HG03558 (cell line): ENCODE data around the gene CTNNA1.

Experiments
- ATAC-seq: cut with Tn5 transposase; IDR thresholded peaks from one replicate; pipeline ENCODE4 v1.9.1; 2021; ENCODE audit warnings: moderate number of reproducible peaks; ENCODE audit not compliant: unreplicated experiment; ENCODE audit errors: extremely low read depth

The CTNNA1 gene

DNA sequence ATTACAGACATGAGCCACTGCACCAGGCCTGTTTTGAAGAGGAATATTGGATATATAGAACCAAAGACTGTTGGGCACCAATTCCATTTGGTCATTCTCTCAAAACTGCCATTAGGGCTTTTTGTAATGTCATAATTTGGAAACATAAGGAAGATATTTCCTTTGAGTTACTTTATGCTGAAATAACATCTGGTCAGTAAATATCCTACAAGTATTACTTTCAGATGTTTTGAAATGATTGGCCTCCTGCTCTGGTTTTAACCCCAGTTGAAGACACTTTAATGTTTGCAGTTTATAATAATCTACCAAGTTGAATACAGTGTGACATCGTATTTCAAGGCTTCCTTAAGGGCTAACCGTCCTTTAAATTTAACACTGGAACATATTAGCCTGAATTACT lies 88.3 kb downstream of the CTNNA1 start:
- no peak for ATAC-seq

DNA sequence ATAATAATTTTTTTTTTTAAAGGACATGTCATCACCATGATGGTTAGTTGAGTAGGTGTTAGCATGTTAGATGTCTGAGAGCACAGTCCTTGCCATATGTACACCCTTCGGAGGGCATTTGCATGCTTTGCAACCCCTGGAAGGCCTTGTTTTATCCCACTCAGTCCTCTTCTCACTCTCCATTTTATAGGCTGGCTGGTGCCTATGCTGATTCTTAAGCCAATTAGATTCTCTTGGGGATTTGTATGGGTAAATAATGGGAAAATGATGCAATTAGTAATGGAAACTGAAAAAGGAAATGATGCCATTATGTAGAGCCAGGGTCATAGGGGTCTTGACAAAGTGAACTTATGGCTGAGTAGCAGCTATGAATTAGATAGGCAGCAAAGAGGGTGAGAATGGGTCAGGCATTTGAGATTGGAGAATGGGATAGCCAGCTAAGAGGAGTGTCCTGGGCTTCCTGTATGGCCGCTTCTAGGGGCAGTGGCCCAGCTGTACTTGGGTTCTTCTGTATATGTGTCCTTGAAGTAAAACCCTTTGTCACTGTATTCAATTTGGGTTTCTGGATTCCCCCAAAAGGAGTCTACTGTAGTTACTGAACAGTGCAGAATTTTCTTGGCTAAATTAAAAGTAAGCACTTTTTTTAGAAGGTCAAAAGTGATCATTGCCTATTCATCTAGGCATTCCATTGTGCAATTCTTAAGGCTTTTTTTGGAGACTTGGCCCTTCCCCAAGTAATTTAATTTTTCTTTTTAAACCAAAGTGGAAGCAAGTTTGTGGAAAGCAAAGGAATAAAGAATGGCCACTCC lies 90.3 kb downstream of the CTNNA1 start:
- ATAC-seq, result no peak

DNA sequence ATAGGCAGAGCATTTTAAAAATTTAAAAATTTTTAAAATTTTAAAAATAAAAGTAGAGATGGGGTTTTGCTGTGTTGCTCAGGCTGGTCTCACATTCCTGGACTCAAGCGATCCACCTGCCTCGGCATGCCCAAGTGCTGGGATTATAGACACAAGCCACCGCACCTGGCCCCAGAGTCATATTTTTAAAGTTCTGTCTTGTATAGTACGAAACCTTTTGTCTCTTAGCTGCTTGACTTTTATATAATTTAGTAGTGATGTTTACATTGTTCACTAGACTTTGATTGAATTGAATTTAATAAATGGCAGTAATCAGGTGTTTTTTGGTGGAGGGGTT lies 90.9 kb downstream of the CTNNA1 start:
- no peak for ATAC-seq

DNA sequence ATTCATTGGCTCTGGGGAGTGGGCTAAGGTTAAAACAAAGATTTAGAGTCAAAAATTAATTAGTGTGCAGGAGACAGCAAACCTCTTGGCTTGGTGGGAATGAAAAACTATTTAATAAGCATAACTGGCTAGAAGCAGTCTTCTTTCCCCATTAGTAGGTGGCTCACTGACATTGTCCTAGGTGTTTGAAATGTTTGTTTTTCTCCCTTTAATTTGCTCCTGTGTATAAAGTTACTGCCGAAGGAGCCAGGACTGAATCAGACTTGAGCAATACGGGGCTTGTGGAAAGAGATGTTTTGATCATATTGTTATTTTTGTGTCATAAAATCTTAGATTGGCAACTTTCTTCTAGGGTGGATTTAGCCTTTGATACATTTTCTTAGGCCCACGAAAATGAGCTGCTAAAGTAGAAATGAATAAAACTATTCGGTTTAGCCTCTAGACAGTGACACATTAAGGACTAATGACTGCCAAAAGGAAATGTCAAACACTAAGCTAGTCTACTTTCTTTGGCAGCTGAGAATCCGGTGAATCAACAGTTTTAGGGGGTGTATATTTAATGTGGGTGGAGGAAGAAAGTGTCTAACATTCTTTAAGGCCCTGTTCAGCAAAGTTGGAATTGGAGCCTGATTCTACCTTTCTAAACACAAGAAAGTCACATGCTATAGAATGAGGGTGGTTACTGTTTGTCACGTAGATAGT lies 91.7 kb downstream of the CTNNA1 start:
- ATAC-seq, result no peak

DNA sequence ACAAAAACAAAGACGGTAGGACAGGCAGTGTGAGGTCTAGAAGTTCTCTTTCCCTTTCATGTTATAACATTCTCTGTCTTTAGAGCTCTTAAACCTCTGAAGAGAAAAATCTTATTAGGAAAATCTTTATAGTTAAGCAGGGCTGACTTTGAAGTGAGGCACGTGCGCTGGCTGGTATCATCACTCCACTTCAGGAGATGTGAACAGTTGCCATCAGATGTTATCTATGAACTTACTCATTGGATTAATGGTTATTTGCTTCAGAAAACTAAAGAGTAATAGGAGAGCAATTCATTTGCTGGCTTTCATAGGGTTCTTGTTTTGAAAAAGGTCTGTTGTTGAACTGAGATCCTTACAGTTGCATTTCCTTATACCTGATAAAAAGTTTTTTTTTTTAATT lies 96.2 kb downstream of the CTNNA1 start:
- ATAC-seq, result no peak

DNA sequence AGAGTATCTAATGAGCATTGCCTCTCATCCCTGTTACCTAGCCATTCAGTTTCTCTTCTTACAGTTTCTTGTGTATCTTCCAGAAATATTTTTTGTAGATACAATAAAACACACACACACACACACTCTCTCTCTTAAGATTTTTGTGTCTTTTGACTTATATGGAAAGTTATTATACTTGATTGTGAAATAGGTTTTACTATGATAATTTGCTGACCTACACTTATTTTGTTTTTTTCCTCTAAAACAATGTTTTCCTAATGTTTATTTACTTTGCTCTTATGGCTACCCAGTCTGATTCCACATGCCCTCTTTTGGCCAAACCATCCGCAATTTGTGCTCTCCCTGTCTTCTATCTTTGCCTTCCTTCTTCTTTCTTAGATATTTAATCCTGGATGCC lies 96.7 kb downstream of the CTNNA1 start:
- ATAC-seq, result no peak

DNA sequence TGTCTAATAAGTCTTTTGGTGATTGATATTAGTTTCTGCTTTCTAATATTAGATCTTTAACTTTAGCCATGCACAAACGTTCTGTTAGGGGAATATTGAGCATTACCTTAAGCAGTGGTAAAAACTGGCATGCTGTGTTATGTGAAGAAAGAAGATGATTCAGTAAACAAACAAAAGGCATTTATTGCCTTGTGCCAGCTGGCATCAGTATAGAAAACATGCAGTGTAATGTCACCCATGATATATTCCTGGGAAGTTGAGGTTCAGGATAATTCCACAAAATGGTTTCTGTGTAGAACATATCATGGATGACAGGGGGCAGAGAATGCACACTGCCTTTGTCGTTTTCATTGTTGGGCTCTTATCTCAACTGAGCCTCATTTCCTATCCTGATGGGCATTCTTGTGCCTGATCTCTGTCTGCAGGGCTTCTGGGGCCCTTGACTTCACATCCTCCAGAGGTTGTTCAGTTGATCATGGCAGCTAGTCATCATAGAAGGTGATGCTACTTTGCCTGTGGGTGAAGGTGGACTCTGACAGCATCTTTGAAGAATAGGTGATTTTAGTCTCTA lies 97.7 kb downstream of the CTNNA1 start:
- no peak for ATAC-seq

DNA sequence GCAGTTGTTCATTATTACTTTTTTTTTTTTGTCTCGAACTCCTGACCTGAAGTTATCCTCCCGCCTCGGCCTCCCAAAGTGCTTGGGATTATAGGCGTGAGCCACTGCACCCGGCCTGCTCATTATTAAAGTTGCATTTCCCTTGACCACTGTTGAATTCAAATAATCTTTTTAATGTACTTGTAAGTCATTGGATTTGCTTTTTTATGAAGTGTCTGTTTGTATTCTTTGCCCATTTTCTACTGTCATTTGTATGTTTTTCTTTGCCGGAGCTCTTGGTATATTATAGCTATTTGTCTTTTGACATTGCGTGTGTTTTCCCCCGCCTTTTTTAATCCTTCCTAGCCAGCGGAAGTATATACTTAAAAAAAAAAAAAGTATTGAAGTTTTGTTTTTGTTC lies 99.9 kb downstream of the CTNNA1 start:
- no peak for ATAC-seq

DNA sequence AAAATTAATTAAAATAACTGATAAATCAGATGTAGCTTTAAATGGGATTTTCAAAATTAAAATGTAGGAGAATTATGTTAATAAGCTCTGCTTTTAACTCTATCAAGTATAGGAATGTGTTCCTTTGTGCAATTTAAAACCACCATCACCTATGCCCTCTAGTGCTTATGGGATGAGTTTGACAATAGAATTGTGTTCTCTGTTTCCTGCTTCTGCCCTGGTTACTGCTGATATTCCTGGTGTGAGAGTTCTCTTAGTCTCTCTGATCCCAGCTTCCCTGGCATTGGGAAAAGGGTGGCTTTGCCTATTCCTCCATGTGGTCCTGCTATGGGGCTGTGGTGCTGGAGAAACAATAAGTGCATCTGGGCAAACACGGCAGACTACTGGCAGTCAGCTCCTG lies 113.8 kb downstream of the CTNNA1 start:
- no peak for ATAC-seq

DNA sequence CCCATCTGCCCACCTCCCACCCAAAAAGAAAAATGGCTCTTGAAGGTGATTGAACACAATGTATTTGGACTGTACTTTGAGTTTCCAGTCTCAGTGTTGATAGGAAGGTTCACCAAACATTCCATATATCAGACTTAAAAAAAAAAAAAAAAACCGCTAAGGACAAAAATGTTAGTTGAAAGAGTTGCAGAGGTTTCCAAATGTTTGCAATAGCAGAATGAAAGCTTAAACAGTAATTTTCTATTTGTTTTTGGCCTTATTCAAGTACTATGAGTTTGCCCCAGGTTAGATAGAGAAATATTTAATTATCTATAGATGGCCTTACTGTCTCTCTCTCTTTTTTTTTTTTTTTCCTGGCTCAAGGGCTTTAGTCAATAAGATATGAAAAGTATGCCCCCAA lies 115.8 kb downstream of the CTNNA1 start:
- no peak for ATAC-seq

DNA sequence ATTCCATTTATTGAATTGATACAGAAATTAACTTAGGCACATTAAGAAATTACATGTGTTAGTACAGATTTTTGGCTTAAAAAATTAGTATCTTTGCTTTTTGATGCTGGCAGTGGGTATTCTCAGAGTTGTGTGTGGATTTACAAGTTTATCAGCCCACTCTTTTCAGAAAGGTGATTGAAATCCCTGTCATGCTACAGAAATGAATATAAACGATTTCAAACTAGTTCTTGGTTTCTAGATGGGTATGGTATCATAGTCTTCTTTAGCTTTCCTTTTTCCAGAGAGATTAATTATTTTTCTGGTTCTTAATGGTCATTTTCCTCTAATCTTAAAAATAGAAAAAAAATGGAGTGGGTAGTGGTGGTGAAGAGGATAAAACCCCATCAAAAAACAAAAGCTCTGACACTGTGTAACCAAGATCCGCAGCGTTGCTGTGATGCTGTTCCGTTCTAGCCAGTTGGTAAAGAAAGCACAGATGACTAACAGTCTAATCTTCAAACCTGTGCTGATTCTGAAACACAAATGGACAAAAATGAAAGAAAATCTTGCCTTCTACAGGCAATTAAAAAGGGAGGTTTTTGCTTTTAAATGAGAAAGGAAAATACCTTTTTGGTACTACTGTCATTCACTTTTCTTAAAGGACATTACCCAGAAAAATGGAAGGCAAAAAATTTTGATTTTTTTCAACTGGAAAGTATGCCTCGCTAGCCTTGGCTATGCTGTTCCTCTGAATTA lies 116.7 kb downstream of the CTNNA1 start:
- no peak for ATAC-seq

DNA sequence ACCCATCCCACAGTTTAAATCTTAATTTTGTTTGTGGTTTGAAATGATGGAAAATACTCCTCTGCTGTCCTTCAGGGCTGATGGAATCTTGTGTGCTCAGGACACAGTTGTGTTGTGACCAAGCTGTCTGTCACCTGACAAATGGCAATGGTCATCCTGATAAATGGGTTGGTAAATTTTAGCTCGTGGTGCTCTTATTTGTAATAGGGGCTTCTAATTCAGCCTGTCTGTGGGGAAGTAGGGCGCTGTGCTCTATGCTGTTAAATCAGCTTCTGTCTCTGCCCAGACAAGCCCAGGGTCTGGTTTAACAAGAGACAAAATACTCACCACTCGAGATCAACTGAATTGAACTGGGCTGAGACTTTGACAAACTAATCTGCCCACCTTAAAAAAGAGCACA lies 117.4 kb downstream of the CTNNA1 start:
- ATAC-seq, result no peak

DNA sequence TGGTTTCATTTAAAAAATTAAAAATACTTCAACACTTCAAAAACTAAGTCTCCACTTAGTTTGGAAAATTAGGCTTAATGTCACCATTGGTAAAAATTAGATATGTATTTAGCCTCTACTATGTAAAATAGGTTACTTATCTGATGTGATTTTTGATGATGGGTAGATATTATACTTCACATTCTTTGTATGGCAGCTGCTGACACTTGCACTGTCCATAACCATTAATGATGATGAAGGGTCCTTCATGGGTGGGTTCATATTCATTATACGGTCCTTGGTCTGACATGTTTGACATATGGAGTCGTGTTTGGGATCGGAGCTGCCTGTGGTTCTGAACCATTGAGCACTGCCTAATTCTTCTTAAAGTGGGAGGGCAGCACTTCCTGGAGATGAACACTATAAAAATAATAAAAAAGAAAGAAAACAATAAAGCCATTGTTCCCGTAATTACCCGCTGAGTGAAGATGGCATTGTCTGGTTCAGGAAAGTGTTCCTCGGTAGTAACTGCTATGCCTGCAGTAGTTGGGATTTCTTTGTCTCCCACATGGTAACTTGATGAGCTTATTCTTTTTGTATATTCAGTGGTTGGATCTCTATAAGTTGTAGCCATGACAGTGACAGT lies 119.7 kb downstream of the CTNNA1 start:
- ATAC-seq, result no peak

DNA sequence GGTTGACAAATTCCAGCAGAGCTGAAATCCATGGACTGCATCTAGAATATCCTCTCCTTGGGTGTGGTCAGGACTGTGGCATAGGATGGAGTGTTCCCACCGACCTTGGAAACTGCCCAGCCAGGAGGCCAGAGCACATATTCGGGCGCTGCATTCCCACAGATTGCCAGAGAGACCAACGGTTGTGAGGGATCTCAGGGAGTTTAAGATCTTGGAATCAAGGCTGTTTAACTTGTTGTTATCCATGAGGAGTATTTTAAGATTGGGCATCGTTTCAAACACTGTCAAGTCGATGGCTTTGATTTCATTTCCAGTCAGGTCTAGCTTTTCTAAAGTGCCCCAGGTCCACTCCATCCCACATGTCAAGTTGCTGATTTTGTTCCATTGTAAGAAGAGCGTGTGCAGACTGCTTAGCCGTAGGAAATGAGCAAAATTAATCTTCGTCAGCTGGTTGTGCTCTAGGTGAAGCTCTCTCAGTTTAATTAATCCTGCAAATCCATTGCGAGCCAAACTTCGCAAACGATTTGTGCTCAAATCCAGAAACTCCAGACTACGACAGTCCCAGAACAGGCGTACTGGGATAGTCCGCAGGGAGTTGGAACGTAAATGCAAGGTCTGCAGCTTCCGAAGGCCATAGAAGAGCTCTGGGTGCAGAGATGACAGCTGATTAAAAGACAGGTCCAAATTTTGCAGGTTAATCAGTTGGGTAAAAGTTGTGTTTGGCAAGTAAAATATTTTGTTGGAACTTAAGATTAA lies 120.4 kb downstream of the CTNNA1 start:
- ATAC-seq, result no peak

DNA sequence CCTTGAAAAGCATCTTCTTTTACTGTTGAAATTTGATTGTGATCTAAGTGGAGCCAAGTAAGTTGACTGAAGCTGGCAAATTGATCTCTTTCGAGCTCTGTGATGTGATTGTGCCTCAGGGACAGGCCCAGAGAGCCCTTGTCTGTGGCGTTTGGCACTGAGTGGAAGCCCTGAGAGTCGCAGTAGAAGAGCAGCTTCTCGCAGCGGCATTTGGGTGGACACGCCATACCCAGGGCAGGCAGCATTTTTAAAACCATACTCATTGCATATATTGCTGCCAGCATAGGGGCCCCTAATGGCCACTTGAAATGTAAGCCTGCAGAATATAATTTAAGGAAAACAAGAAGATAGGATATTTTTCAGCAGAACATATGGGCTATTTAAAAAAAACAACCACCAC lies 121.0 kb downstream of the CTNNA1 start:
- no peak for ATAC-seq

DNA sequence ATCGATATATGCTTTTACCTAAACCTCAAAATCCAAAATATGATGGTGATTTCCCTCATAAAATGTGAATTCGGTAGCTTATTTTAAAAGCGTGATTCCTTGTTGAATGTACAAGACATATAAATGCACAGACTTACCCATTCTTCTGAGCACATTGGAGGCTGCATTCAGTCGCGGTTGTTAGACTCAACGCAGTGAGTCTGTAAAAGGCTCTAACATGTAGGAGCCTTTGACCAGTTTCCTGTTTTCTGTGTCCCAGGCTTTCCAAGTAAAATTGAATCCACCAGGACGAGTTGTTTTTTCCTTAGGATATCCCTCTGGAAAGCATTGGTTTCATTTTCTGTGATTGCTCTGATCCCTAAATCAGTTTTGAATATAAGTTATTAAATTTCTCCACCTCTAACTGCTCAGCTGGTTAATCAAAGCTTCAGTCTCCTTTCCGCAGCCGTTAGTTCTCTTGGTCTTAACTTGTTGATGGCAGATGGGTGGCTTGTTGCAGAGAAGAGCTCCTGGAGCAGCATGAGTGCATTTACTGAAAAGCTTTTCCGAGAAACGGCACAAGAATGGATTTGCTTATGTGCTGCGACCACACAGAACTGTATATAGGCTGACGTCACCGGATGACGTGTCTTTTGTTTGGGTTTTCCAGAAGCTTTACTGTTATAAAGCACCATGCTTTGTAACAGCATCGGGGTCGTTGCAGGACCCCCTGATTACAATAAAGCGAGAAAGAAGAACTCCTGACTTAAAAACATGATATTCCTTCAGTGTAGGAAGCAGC lies 121.7 kb downstream of the CTNNA1 start, which contains the start of gene LRRTM2:
Gene LRRTM2, minus strand, starts transcription at position 565 of the 781 bp plus-strand sequence. Its CDS starts 424 bp downstream, at position 141.
- no peak for ATAC-seq

DNA sequence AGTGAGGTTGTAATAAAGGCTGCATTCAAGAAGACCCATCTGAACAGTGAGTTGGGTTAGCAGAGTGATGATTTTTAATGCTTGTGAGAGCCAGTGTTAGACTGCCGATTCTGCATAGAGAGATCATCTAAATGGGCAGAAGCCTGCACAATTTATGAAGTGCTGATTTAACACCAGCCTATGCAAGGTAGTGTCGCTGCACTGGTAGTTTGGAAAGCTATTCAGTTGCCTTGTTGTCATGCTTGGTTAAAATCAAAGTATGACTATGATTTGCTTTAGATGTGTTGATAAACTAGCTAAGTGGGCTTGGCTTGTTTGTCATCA lies 122.3 kb downstream of the CTNNA1 start:
- ATAC-seq, result no peak

DNA sequence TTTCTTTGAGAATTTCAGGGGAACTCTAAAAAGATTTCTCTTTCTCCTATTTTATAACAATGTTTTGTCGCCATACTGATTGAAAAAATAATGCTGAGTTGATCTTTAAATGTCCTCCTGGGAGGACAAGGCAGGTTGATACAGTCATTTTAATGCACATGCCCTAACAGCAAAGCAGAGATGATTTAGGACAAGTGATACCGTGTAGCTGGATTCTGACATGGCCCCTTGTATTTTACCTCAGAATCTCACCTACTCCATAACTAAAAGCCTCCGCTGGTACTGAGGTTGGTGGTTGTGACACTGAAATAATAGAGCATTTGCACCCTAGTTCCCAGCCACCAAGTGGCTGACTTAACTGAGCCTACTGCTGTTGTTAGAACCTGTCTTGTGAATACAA lies 122.7 kb downstream of the CTNNA1 start:
- no peak for ATAC-seq

DNA sequence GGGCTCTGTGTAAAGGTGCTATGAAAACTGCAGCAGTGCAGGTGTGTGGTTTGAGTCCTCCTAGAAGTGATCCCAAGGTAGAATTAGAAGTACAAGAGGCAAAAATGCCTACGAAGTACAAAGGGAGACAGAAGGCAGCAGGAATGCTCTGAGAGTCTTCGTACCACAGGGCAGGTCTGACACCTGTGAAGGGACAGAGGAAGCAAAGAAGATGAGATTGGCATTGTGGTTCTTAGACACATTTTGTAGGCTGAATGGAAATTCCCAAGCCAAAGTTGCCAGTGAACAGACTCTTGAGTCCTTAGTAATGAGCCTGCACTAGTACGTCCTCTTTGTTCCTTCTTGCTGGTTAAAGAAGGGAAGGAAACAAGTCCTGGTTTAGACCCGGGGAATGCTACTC lies 123.6 kb downstream of the CTNNA1 start:
- ATAC-seq, result no peak
